ENCODE data around the gene HDDC3. TPM values are rescaled to one million over a fixed set of nuclear protein-coding genes. Genes with fewer than 3 reads are reported as not detected.

Gene HDDC3
- total RNA-seq (10 to 100 TPM; 13.3 to 34.2 (median 29.0) TPM), polyA plus RNA-seq (10 to 100 TPM; 48.9 to 50.9 TPM), total RNA-seq (16.8 reads per million, percentile 46 among the genes with 10 or more reads in this experiment)

- H3K4me1 ChIP-seq (ENCODE audit: control insufficient read depth in 2 of 2, insufficient read depth in 2 of 2, low read length in 2 of 2): peaks cover 33 to 50% of the 10 kb centered on the region in 2 donors
- intact Hi-C loops (cut with micrococcal nuclease): loop anchor here (1.0 to 10.0 kb wide), 9 partner anchors 29 to 1597 kb away; partner anchors contain the start of genes CIB1 (in 1 of the 2), IDH2 (in 1 of the 2), MAN2A2 (in 1 of the 2) and POLG (in 1 of the 2)
- DNase-seq: peak; percentile 80 to 98 (median 88)
- H3K27ac Mint-ChIP-seq: peak within 1 kb of the TSS; percentile 91 to 99 (median 98)
- H3K9me3 Mint-ChIP-seq: peaks cover 0 to 2% (median 0%) of the 10 kb centered on the region in 11 donors
- ChIA-PET CTCF (interaction anchor here (0.5 to 10.2 kb wide), 18 partner anchors 9 to 1059 kb away, joined by 3 to 150 read pairs (median 4); partner anchors contain the start of genes AP3S2, MAN2A2, RCCD1 and VPS33B), POLR2A (interaction anchor here (0.6 to 9.3 kb wide), 23 partner anchors 9 to 1037 kb away, joined by 3 to 213 read pairs (median 4); partner anchors contain the start of genes BLM, MAN2A2, RCCD1 and TTLL13)
- H3K27me3 Mint-ChIP-seq: no peaks in the 10 kb centered on the region
- peaks cover 36 to 63% (median 53%) of the 10 kb centered on the region in 7 donors for H3K4me1 Mint-ChIP-seq
- no peaks in the 10 kb centered on the region for H3K27me3 ChIP-seq (ENCODE audit: control insufficient read depth in 2 of 2, insufficient read depth in 2 of 2, low read length in 2 of 2)
- H3K36me3 ChIP-seq (ENCODE audit: control insufficient read depth in 2 of 3, insufficient read depth in 3 of 3, low read length in 3 of 3): no peaks in the 10 kb centered on the region
- ATAC-seq: peak; percentile 72
- peaks cover 0 to 10% (median 3%) of the 10 kb centered on the region in 5 donors for H3K36me3 Mint-ChIP-seq
- peak within 1 kb of the TSS; percentile 97 for H3K4me3 ChIP-seq (ENCODE audit: low read length)
- H3K9me3 ChIP-seq (ENCODE audit: control insufficient read depth in 2 of 3, low read length in 3 of 3): no peaks in the 10 kb centered on the region
- peak within 1 kb of the TSS; percentile 96 to 100 (median 98) for H3K4me3 Mint-ChIP-seq
- H3K27ac ChIP-seq (ENCODE audit: low read depth, low read length): peak within 1 kb of the TSS; percentile 79
Measured at GRCh38 chr15:90931828-90932659, at the start of gene HDDC3. TSS of gene HDDC3 (minus strand) at chr15:90932549. CDS start at chr15:90932540, 9 bp downstream.

GRCh38 chr15:90982135-90982534 lies 49.8 kb upstream of the HDDC3 start:
- peaks cover 0 to 52% (median 8%) of the 10 kb centered on the region in 5 donors for H3K36me3 Mint-ChIP-seq
- DNase-seq (no peak), ATAC-seq (no peak)
- no peaks in the 10 kb centered on the region for H3K27me3 Mint-ChIP-seq
- Histone ChIP-seq H3K27me3 (ENCODE audit: control insufficient read depth in 2 of 2, insufficient read depth in 2 of 2, low read length in 2 of 2) (no peaks in the 10 kb centered on the region), H3K4me3 (ENCODE audit: low read length) (no peak overlapping the region), H3K4me1 (ENCODE audit: control insufficient read depth in 2 of 2, insufficient read depth in 2 of 2, low read length in 2 of 2) (no peaks in the 10 kb centered on the region), H3K9me3 (ENCODE audit: control insufficient read depth in 2 of 3, low read length in 3 of 3) (no peaks in the 10 kb centered on the region), H3K27ac (ENCODE audit: low read depth, low read length) (no peak overlapping the region), H3K36me3 (ENCODE audit: control insufficient read depth in 2 of 3, insufficient read depth in 3 of 3, low read length in 3 of 3) (no peaks in the 10 kb centered on the region)
- intact Hi-C loops (cut with micrococcal nuclease): no loop called here
- ChIA-PET CTCF (no interaction called here), POLR2A (no interaction called here)
- H3K9me3 Mint-ChIP-seq: no peaks in the 10 kb centered on the region
- H3K4me1 Mint-ChIP-seq: peaks cover 0 to 39% (median 0%) of the 10 kb centered on the region in 7 donors
- H3K4me3 Mint-ChIP-seq: peak overlapping the region in 1 of 10 donors; percentile 50
- peak overlapping the region in 1 of 9 donors; percentile 88 for H3K27ac Mint-ChIP-seq

GRCh38 chr15:90981681-90982080 lies 49.3 kb upstream of the HDDC3 start:
- Histone ChIP-seq H3K27ac (ENCODE audit: low read depth, low read length) (no peak overlapping the region), H3K4me3 (ENCODE audit: low read length) (no peak overlapping the region), H3K4me1 (ENCODE audit: control insufficient read depth in 2 of 2, insufficient read depth in 2 of 2, low read length in 2 of 2) (no peaks in the 10 kb centered on the region), H3K27me3 (ENCODE audit: control insufficient read depth in 2 of 2, insufficient read depth in 2 of 2, low read length in 2 of 2) (no peaks in the 10 kb centered on the region), H3K36me3 (ENCODE audit: control insufficient read depth in 2 of 3, insufficient read depth in 3 of 3, low read length in 3 of 3) (no peaks in the 10 kb centered on the region), H3K9me3 (ENCODE audit: control insufficient read depth in 2 of 3, low read length in 3 of 3) (no peaks in the 10 kb centered on the region)
- DNase-seq (no peak), ATAC-seq (no peak)
- H3K27me3 Mint-ChIP-seq: no peaks in the 10 kb centered on the region
- intact Hi-C loops (cut with micrococcal nuclease): no loop called here
- no peak overlapping the region for H3K4me3 Mint-ChIP-seq
- H3K9me3 Mint-ChIP-seq: no peaks in the 10 kb centered on the region
- CTCF ChIA-PET: interaction anchor here (0.6 kb wide), 1 partner anchor 967 kb away, joined by 3 read pairs; no protein-coding TSS in a partner anchor
- H3K27ac Mint-ChIP-seq: peak overlapping the region in 1 of 9 donors; percentile 88
- H3K4me1 Mint-ChIP-seq: peaks cover 0 to 37% (median 0%) of the 10 kb centered on the region in 7 donors
- POLR2A ChIA-PET: no interaction called here
- peaks cover 0 to 50% (median 8%) of the 10 kb centered on the region in 5 donors for H3K36me3 Mint-ChIP-seq

- peaks cover 2 to 46% (median 11%) of the 10 kb centered on the region in 5 donors for H3K36me3 Mint-ChIP-seq
- ATAC-seq (no peak), DNase-seq (no peak)
- no peaks in the 10 kb centered on the region for H3K27me3 ChIP-seq (ENCODE audit: control insufficient read depth in 2 of 2, insufficient read depth in 2 of 2, low read length in 2 of 2)
- no peaks in the 10 kb centered on the region for H3K27me3 Mint-ChIP-seq
- no peak overlapping the region for H3K27ac ChIP-seq (ENCODE audit: low read depth, low read length)
- intact Hi-C loops (cut with micrococcal nuclease): no loop called here
- H3K4me1 Mint-ChIP-seq: peaks cover 0 to 32% (median 0%) of the 10 kb centered on the region in 7 donors
- H3K4me1 ChIP-seq (ENCODE audit: control insufficient read depth in 2 of 2, insufficient read depth in 2 of 2, low read length in 2 of 2): no peaks in the 10 kb centered on the region
- H3K4me3 Mint-ChIP-seq: no peak overlapping the region
- POLR2A ChIA-PET: interaction anchor here (1.1 kb wide), 1 partner anchor 8 kb away, joined by 3 read pairs; no protein-coding TSS in a partner anchor
- H3K4me3 ChIP-seq (ENCODE audit: low read length): no peak overlapping the region
- H3K9me3 Mint-ChIP-seq: no peaks in the 10 kb centered on the region
- CTCF ChIA-PET: no interaction called here
- H3K9me3 ChIP-seq (ENCODE audit: control insufficient read depth in 2 of 3, low read length in 3 of 3): no peaks in the 10 kb centered on the region
- no peaks in the 10 kb centered on the region for H3K36me3 ChIP-seq (ENCODE audit: control insufficient read depth in 2 of 3, insufficient read depth in 3 of 3, low read length in 3 of 3)
- peak overlapping the region in 1 of 9 donors; percentile 49 for H3K27ac Mint-ChIP-seq
Measured at GRCh38 chr15:90979582-90979981, 47.2 kb upstream of the HDDC3 start.

GRCh38 chr15:90974216-90974615 lies 41.9 kb upstream of the HDDC3 start:
- Histone ChIP-seq H3K9me3 (ENCODE audit: control insufficient read depth in 2 of 3, low read length in 3 of 3) (no peaks in the 10 kb centered on the region), H3K4me3 (ENCODE audit: low read length) (no peak overlapping the region), H3K4me1 (ENCODE audit: control insufficient read depth in 2 of 2, insufficient read depth in 2 of 2, low read length in 2 of 2) (no peaks in the 10 kb centered on the region), H3K27me3 (ENCODE audit: control insufficient read depth in 2 of 2, insufficient read depth in 2 of 2, low read length in 2 of 2) (no peaks in the 10 kb centered on the region), H3K27ac (ENCODE audit: low read depth, low read length) (no peak overlapping the region), H3K36me3 (ENCODE audit: control insufficient read depth in 2 of 3, insufficient read depth in 3 of 3, low read length in 3 of 3) (no peaks in the 10 kb centered on the region)
- H3K27ac Mint-ChIP-seq: peak overlapping the region in 1 of 9 donors; percentile 46
- no peak overlapping the region for H3K4me3 Mint-ChIP-seq
- H3K27me3 Mint-ChIP-seq: no peaks in the 10 kb centered on the region
- DNase-seq (no peak), ATAC-seq (no peak)
- intact Hi-C loops (cut with micrococcal nuclease): no loop called here
- ChIA-PET CTCF (no interaction called here), POLR2A (no interaction called here)
- H3K36me3 Mint-ChIP-seq: peaks cover 4 to 34% (median 7%) of the 10 kb centered on the region in 5 donors
- no peaks in the 10 kb centered on the region for H3K9me3 Mint-ChIP-seq
- peaks cover 0 to 3% (median 0%) of the 10 kb centered on the region in 7 donors for H3K4me1 Mint-ChIP-seq

GRCh38 chr15:90972133-90972532 lies 39.8 kb upstream of the HDDC3 start:
- CTCF ChIA-PET: no interaction called here
- Histone ChIP-seq H3K27me3 (ENCODE audit: control insufficient read depth in 2 of 2, insufficient read depth in 2 of 2, low read length in 2 of 2) (no peaks in the 10 kb centered on the region), H3K27ac (ENCODE audit: low read depth, low read length) (no peak overlapping the region), H3K9me3 (ENCODE audit: control insufficient read depth in 2 of 3, low read length in 3 of 3) (no peaks in the 10 kb centered on the region), H3K4me1 (ENCODE audit: control insufficient read depth in 2 of 2, insufficient read depth in 2 of 2, low read length in 2 of 2) (no peaks in the 10 kb centered on the region), H3K4me3 (ENCODE audit: low read length) (no peak overlapping the region), H3K36me3 (ENCODE audit: control insufficient read depth in 2 of 3, insufficient read depth in 3 of 3, low read length in 3 of 3) (peaks cover 0 to 4% (median 0%) of the 10 kb centered on the region in 3 experiments)
- no peak overlapping the region for H3K4me3 Mint-ChIP-seq
- H3K4me1 Mint-ChIP-seq: no peaks in the 10 kb centered on the region
- no peaks in the 10 kb centered on the region for H3K9me3 Mint-ChIP-seq
- DNase-seq (no peak), ATAC-seq (no peak)
- H3K27me3 Mint-ChIP-seq: no peaks in the 10 kb centered on the region
- H3K36me3 Mint-ChIP-seq: peaks cover 4 to 31% (median 7%) of the 10 kb centered on the region in 5 donors
- no peak overlapping the region for H3K27ac Mint-ChIP-seq
- POLR2A ChIA-PET: interaction anchor here (1.0 kb wide), 1 partner anchor 14 kb away, joined by 3 read pairs; no protein-coding TSS in a partner anchor
- intact Hi-C loops (cut with micrococcal nuclease): no loop called here

Measured in naive thymus-derived CD4-positive, alpha-beta T cell (primary cell).